ENCODE data around the gene KCNQ1. TPM values are rescaled to one million over a fixed set of nuclear protein-coding genes. Genes with fewer than 3 reads are reported as not detected.

Gene KCNQ1
- polyA plus RNA-seq, 1 donor from 2014 or later = not detected

GRCh38 chr11:2743427-2744110 lies 298.8 kb downstream of the KCNQ1 start:
- no peaks in the 10 kb centered on the region for H3K79me2 ChIP-seq (replicated peaks; ENCODE audit: insufficient read depth, low read length)
- H3K9me2 ChIP-seq (ENCODE audit: insufficient read depth, low read length) = no peaks in the 10 kb centered on the region
- no peaks in the 10 kb centered on the region for H3K9me3 ChIP-seq (ENCODE audit: low read length)
- H3K4me2 ChIP-seq (ENCODE audit: low read length) = no peak overlapping the region
- no peak overlapping the region for H3K9ac ChIP-seq (ENCODE audit: low read length)
- TF ChIP-seq, protein P1, sequence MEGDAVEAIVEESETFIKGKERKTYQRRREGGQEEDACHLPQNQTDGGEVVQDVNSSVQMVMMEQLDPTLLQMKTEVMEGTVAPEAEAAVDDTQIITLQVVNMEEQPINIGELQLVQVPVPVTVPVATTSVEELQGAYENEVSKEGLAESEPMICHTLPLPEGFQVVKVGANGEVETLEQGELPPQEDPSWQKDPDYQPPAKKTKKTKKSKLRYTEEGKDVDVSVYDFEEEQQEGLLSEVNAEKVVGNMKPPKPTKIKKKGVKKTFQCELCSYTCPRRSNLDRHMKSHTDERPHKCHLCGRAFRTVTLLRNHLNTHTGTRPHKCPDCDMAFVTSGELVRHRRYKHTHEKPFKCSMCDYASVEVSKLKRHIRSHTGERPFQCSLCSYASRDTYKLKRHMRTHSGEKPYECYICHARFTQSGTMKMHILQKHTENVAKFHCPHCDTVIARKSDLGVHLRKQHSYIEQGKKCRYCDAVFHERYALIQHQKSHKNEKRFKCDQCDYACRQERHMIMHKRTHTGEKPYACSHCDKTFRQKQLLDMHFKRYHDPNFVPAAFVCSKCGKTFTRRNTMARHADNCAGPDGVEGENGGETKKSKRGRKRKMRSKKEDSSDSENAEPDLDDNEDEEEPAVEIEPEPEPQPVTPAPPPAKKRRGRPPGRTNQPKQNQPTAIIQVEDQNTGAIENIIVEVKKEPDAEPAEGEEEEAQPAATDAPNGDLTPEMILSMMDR (IDR thresholded peaks at IDR 0.05; ENCODE audit: poor library complexity, severe bottlenecking) = no peak
- TF ChIP-seq EP300 (conservative IDR thresholded peaks at IDR 0.05; ENCODE audit: poor library complexity, severe bottlenecking) = no peak
- TF ChIP-seq SMC3 (conservative IDR thresholded peaks at IDR 0.05; ENCODE audit: poor library complexity) = no peak
- no peak for TF ChIP-seq TAF1 (IDR thresholded peaks at IDR 0.05; ENCODE audit: low read depth)
- TF ChIP-seq RAD21 (conservative IDR thresholded peaks at IDR 0.05) = no peak
- TF ChIP-seq MXI1 (conservative IDR thresholded peaks at IDR 0.05; ENCODE audit: poor library complexity, severe bottlenecking) = no peak
- TF ChIP-seq POLR2AphosphoS5 (IDR thresholded peaks at IDR 0.05) = no peak
- TF ChIP-seq, protein P2, sequence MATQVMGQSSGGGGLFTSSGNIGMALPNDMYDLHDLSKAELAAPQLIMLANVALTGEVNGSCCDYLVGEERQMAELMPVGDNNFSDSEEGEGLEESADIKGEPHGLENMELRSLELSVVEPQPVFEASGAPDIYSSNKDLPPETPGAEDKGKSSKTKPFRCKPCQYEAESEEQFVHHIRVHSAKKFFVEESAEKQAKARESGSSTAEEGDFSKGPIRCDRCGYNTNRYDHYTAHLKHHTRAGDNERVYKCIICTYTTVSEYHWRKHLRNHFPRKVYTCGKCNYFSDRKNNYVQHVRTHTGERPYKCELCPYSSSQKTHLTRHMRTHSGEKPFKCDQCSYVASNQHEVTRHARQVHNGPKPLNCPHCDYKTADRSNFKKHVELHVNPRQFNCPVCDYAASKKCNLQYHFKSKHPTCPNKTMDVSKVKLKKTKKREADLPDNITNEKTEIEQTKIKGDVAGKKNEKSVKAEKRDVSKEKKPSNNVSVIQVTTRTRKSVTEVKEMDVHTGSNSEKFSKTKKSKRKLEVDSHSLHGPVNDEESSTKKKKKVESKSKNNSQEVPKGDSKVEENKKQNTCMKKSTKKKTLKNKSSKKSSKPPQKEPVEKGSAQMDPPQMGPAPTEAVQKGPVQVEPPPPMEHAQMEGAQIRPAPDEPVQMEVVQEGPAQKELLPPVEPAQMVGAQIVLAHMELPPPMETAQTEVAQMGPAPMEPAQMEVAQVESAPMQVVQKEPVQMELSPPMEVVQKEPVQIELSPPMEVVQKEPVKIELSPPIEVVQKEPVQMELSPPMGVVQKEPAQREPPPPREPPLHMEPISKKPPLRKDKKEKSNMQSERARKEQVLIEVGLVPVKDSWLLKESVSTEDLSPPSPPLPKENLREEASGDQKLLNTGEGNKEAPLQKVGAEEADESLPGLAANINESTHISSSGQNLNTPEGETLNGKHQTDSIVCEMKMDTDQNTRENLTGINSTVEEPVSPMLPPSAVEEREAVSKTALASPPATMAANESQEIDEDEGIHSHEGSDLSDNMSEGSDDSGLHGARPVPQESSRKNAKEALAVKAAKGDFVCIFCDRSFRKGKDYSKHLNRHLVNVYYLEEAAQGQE (IDR thresholded peaks at IDR 0.05; ENCODE audit: borderline replicate concordance) = no peak
- TF ChIP-seq EZH2 (IDR thresholded peaks at IDR 0.05; ENCODE audit: borderline replicate concordance, insufficient read depth, low read length, poor library complexity, severe bottlenecking) = no peak
- H4K20me1 ChIP-seq (ENCODE audit: insufficient read depth) = no peaks in the 10 kb centered on the region
- H3K27me3 ChIP-seq (ENCODE audit: insufficient read depth, low read depth, low read length) = no peaks in the 10 kb centered on the region
- H2AFZ ChIP-seq (ENCODE audit: low read depth, low read length) = no peak overlapping the region
- H3K4me3 ChIP-seq (ENCODE audit: low read length) = no peak overlapping the region
- no peaks in the 10 kb centered on the region for H3K36me3 ChIP-seq (ENCODE audit: insufficient read depth, low read length)
- H3F3A ChIP-seq (ENCODE audit: insufficient read depth, low read length, poor library complexity, severe bottlenecking) = no peaks in the 10 kb centered on the region
- no peak overlapping the region for H3K27ac ChIP-seq (ENCODE audit: low read length)

- H3K27ac ChIP-seq (ENCODE audit: low read length) = no peak overlapping the region
- no peaks in the 10 kb centered on the region for H3F3A ChIP-seq (ENCODE audit: insufficient read depth, low read length, poor library complexity, severe bottlenecking)
- no peak overlapping the region for H3K9ac ChIP-seq (ENCODE audit: low read length)
- H4K20me1 ChIP-seq (ENCODE audit: insufficient read depth) = no peaks in the 10 kb centered on the region
- no peaks in the 10 kb centered on the region for H3K79me2 ChIP-seq (replicated peaks; ENCODE audit: insufficient read depth, low read length)
- TF ChIP-seq, protein P1 (IDR thresholded peaks at IDR 0.05; ENCODE audit: poor library complexity, severe bottlenecking) = no peak
- no peak for TF ChIP-seq POLR2AphosphoS5 (IDR thresholded peaks at IDR 0.05)
- TF ChIP-seq RAD21 (conservative IDR thresholded peaks at IDR 0.05) = no peak
- no peak for TF ChIP-seq EP300 (conservative IDR thresholded peaks at IDR 0.05; ENCODE audit: poor library complexity, severe bottlenecking)
- TF ChIP-seq TAF1 (IDR thresholded peaks at IDR 0.05; ENCODE audit: low read depth) = no peak
- no peak overlapping the region for H2AFZ ChIP-seq (ENCODE audit: low read depth, low read length)
- no peak overlapping the region for H3K4me2 ChIP-seq (ENCODE audit: low read length)
- H3K9me3 ChIP-seq (ENCODE audit: low read length) = no peaks in the 10 kb centered on the region
- no peaks in the 10 kb centered on the region for H3K36me3 ChIP-seq (ENCODE audit: insufficient read depth, low read length)
- no peak overlapping the region for H3K4me3 ChIP-seq (ENCODE audit: low read length)
- no peaks in the 10 kb centered on the region for H3K9me2 ChIP-seq (ENCODE audit: insufficient read depth, low read length)
- no peaks in the 10 kb centered on the region for H3K27me3 ChIP-seq (ENCODE audit: insufficient read depth, low read depth, low read length)
These were observed 299.4 kb downstream of the KCNQ1 start for GRCh38 chr11:2744166-2744565.

All from neural cell (in vitro differentiated cells).